ENCODE data around the gene PSAPL1.

Gene PSAPL1

DNA sequence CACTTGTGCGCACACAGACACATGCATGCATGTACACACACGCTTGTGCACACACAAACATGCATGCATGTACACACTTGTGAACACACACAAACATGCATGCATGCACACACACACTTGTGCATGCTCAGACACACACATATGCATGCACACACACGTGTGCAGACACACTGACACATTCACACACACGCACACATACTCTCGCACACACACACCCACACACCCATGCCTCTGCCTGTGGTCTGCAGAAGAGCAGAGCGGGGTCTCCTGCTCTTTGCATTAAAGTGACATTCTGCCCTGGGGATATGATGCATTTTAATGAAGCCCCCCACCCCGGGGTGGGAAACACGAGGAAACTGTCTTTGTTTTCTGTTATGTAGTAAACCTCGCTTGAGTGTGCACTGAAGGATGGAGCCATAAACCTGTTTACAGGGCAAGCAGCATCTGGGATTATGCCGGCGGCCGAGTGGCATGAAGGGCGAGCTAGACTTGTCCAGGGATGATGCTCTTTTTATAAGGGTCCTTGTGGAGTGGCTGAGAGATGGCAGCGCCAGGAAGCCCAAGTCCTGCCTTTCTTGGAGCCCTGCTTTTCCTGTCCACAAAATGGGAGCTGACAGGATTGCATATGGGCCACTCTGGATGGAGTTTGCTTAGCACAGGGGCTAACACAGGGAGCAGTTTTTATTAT, 17.8 kb downstream of the PSAPL1 start:
- no peak for DNase-seq

- no peak for DNase-seq
Observed at GRCh38 chr4:7415927-7416686, 18.6 kb downstream of the PSAPL1 start.

DNA sequence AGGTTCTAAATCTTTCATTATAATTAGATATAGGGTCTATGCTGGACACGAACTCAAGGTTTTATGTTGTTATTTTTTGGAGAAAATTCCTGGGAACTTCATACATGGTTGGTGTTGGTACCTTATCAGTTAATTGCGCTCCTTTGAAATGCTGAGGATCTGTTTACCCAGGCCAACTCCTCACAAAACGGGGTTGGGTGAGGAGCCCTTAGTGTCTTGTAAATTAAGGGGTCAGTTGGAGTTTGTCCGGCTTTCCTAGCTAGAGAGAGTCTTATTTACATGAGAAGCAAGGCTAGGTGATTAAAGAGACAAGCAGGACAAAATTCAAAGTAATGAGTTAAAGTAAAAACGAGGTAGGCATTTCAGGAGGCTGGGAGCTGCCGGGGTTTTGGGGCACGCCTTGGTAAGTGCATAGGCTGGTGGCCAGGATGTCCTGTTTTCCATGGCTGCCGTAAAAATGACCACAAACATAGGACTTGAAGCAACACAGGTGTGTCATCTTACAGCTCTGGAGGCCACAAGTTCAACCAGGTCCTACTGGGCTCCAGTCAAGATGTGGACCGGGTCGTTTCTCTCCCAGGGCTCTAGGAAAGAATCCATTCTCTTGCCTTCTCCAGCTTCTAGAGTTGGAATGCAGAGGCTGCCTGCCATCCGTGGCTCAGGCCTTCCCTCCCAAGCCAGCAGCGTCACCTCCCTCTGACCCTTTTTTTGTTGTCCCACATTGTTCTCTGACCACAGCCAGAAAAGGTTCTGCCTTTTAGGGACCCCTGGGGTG, 19.8 kb downstream of the PSAPL1 start:
- DNase-seq = no peak

GRCh38 chr4:7414046-7414445, 20.7 kb downstream of the PSAPL1 start:
- DNase-seq = no peak

GRCh38 chr4:7412554-7412912, 22.2 kb downstream of the PSAPL1 start:
- no peak for DNase-seq

- no peak for DNase-seq
Observed at GRCh38 chr4:7411896-7412553, 22.7 kb downstream of the PSAPL1 start.

- DNase-seq = no peak
Observed at GRCh38 chr4:7411491-7411890, 23.2 kb downstream of the PSAPL1 start.

GRCh38 chr4:7410446-7410845, 24.3 kb downstream of the PSAPL1 start:
- no peak for DNase-seq

DNA sequence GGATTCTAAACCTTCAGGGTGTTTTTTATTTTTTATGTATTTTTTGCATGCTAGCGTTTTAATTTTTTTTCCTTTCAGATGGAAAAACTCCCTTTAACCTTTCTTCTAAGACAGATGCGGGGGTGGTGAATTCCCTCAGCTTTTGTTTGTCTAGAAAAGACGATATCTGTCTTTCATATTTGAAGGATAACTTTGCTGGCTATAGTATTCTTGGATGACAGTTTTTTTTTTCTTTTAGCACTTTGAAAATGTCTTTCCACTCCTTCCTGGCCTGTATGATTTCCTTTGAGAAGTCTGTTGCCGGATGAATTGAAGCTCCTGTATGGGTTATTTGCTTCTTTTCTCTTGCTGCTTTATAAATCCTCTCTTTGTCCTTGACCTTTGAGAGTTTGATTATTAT, 26.6 kb downstream of the PSAPL1 start:
- DNase-seq = no peak

GRCh38 chr4:7403001-7403400, 31.7 kb downstream of the PSAPL1 start:
- no peak for DNase-seq

GRCh38 chr4:7402526-7402925, 32.2 kb downstream of the PSAPL1 start:
- DNase-seq = no peak

- no peak for DNase-seq
Observed at GRCh38 chr4:7400671-7401298, 33.9 kb downstream of the PSAPL1 start.

DNA sequence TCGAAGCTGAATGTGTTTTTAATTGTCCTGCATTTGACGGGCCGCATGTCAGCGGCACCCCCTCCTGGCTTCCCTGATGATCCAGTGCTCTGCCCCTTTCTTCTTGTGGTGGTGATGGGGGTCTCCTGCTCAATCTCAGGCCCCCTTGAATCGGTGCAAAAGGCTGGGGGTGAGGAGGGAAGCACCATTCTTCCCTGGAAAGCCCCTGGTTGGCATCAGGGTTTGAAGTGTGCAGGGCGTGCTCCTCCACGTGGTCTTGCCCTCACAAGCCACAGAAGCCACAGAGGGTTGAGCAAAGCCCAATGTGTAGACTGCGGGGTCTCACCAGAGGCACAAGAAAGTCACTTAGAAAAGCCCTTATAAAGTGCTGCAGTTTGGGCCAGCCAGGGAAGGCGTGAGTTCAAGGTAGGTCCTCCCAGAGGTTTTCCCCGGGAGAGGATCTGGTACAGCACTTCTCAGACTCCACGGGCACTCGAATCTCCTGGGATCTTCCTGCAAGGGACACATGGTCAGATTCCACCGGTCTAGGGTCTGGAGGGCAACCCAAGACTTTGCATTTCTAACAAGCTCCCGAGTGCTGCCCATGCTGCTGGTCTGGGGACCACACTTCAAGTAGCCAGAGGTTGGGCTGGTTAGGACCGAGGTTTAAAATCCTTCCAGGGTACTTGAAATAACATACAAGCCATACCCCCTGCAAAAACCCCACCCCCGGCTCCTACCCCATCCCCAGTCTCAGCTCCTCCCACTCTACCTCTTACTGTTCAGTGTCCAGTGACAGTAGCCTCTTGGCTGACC, 35.1 kb downstream of the PSAPL1 start:
- no peak for DNase-seq

- DNase-seq = no peak
Observed at GRCh38 chr4:7398788-7399439, 35.8 kb downstream of the PSAPL1 start.

GRCh38 chr4:7398104-7398423, 36.7 kb downstream of the PSAPL1 start:
- no peak for DNase-seq

GRCh38 chr4:7397206-7398103, 37.3 kb downstream of the PSAPL1 start:
- DNase-seq = no peak

GRCh38 chr4:7396186-7396910, 38.4 kb downstream of the PSAPL1 start:
- no peak for DNase-seq

- DNase-seq = no peak
Observed at GRCh38 chr4:7395645-7396044, 39.1 kb downstream of the PSAPL1 start.

DNA sequence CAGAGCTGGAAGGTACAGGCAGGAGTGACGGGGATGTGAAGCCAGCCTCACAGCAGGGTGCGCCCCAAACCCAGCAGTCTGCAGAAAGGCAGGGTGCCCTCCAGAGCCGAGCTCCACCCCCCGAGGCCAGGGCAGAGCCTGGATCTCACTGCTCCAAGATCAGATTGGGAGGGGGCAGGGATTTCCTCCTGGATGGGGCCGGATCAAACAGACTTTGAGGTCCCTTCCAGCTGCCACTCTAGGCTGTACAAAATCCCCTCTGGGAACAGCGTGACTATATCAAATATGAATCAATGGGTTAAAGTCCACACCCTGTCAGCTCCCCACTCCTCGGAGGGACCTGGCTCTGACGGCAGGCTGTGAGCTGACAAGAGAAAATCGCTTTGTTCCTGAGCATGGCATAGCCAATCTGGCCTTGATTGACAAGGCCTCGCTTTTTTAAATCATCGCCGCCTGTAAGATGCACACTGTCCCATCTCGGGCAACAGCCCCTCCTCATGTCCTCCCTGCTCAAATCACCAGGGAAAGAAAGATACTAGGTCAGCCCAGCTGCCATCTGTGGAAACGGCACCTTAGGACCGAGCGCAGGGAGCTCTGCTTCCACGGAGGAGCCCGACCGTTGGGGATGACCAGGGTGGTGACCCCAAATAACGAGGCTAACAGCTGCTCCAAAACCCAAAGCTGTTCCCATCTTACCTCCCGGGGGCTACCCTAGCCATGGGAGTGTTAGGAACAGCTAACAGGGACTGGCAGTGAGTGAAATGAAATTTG, 39.9 kb downstream of the PSAPL1 start:
- DNase-seq = no peak
